H1 (cell line): ENCODE results near the gene POLR1B. TPM values are rescaled to one million over a fixed set of nuclear protein-coding genes. Genes with fewer than 3 reads are reported as not detected.

ENCODE experiments used
- polyA plus RNA-seq, 7 experiments: library from polyadenylated mRNA; depleted of rRNA in 3 of 7; stranded (reverse) in 5 of 7; unstranded in 2 of 7; fragments of >200 nt in 5 of 7; fragments of 200-250 nt in 2 of 7; gene quantifications; 1 replicate in 5 of 7; 2 replicates in 1 of 7; 4 replicates in 1 of 7; pipeline versions ENCODE4 v1.2.1 to v1.2.3, GENCODE V29; 2011 to 2013; ENCODE audit warnings: missing spikeins in 2 of 7, mixed read lengths in 2 of 7
- small RNA-seq: library from polyadenylated mRNA; stranded (forward); fragments of <200 nt; extraction: miRNeasy Mini kit (QIAGEN cat#:217004); gene quantifications from one replicate; pipeline ENCODE3, GENCODE V24; 2013; ENCODE audit not compliant: insufficient read depth
- total RNA-seq: library from RNA; stranded (reverse); fragmentation: NEBNext Ultra II Directional; extraction: Animal tissue kit (Norgen Biotek cat#: 25700); gene quantifications from 2 replicates; pipeline ENCODE4 v1.2.1, GENCODE V29; 2021

POLR1B gene
- total and polyA plus RNA-seq, 2 of the 8 experiments (the other 6 are each of a cell fraction or from before 2014, with no cell fraction given) = 24.3 to 69.4 TPM

Small RNA genes lying within 50 kb of the gene (small RNA-seq; reads per million reads assigned to genes)
- not detected for gene RF00019

Other genes starting within 250 kb of the POLR1B start
- 8.2 and 9.3 TPM in 2 replicates for gene RGPD8, start 108.8 kb upstream of the POLR1B start, total RNA-seq
- gene RGPD8, start 108.8 kb upstream of the POLR1B start, polyA plus RNA-seq (2011; rRNA removed) = 0.51 and 0.72 TPM in 2 replicates
- 53.5 and 57.1 TPM in 2 replicates for gene TTL, start 60.3 kb upstream of the POLR1B start, total RNA-seq
- gene TTL, start 60.3 kb upstream of the POLR1B start, polyA plus RNA-seq (2011; rRNA removed) = 14.4 and 17.5 TPM in 2 replicates
- gene CHCHD5, start 42.1 kb downstream of the POLR1B start, total RNA-seq = 27.2 and 30.2 TPM in 2 replicates
- gene CHCHD5, start 42.1 kb downstream of the POLR1B start, polyA plus RNA-seq (2011; rRNA removed) = 71.5 and 95.9 TPM in 2 replicates
- gene SLC20A1, start 103.5 kb downstream of the POLR1B start, total RNA-seq = 105 and 106 TPM in 2 replicates
- 32.6 and 42.6 TPM in 2 replicates for gene SLC20A1, start 103.5 kb downstream of the POLR1B start, polyA plus RNA-seq (2011; rRNA removed)
- not detected in 2 replicates for gene NT5DC4, start 178.6 kb downstream of the POLR1B start, total RNA-seq
- gene NT5DC4, start 178.6 kb downstream of the POLR1B start, polyA plus RNA-seq (2011; rRNA removed) = not detected in 2 replicates
- 19.3 and 20.7 TPM in 2 replicates for gene CKAP2L, start 222.1 kb downstream of the POLR1B start, total RNA-seq
- 1.6 and 2.5 TPM in 2 replicates for gene CKAP2L, start 222.1 kb downstream of the POLR1B start, polyA plus RNA-seq (2011; rRNA removed)
- 0.34 and 0.74 TPM in 2 replicates for gene IL1A, start 242.0 kb downstream of the POLR1B start, total RNA-seq
- 0.25 and 0.32 TPM in 2 replicates for gene IL1A, start 242.0 kb downstream of the POLR1B start, polyA plus RNA-seq (2011; rRNA removed)